ENCODE data around the gene TEX51. TPM values are rescaled to one million over a fixed set of nuclear protein-coding genes. Genes with fewer than 3 reads are reported as not detected.

The TEX51 gene
- total RNA-seq, 2 donors from 2014 or later: not detected

DNA sequence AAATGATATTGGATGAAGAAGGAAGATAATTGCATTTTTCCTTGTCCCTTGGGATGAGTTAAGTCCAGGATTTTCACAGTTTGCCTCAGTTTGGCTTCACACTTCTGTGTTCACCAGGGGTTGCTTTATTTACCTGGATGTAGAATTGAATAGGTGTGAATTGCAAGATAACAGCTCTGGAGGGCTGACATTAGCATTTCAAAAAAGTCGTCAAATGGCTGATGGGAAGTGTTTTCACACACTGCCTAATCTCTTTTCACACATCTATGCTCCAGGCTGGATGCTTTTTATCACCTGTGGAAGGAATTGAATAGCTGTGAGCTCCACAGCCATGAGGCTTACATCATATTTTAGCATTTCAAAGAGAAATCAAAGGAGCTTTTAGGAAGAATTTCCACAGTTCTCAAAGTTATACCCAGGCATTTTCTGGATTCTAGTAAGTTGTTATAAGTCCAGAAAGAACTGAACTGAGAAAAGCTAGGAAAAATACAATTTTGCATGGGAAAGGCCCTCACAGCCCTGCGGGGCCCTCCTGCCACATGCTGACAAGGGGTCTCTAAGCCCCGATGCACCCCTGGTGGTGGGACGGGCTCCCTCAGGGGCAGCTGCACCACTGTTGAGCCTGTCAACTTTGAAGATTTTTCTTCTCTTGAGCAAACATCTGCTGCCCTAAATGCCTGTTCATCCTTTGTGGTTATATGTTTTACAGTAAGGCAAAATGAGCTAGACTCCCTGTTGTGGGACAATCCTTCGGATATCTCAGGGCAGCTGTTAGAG lies 43.9 kb downstream of the TEX51 start:
- no peaks in the 10 kb centered on the region for H3K4me1 ChIP-seq
- no peaks in the 10 kb centered on the region for H3K9me3 ChIP-seq
- H3K27me3 ChIP-seq: no peaks in the 10 kb centered on the region
- TF ChIP-seq, protein P1, sequence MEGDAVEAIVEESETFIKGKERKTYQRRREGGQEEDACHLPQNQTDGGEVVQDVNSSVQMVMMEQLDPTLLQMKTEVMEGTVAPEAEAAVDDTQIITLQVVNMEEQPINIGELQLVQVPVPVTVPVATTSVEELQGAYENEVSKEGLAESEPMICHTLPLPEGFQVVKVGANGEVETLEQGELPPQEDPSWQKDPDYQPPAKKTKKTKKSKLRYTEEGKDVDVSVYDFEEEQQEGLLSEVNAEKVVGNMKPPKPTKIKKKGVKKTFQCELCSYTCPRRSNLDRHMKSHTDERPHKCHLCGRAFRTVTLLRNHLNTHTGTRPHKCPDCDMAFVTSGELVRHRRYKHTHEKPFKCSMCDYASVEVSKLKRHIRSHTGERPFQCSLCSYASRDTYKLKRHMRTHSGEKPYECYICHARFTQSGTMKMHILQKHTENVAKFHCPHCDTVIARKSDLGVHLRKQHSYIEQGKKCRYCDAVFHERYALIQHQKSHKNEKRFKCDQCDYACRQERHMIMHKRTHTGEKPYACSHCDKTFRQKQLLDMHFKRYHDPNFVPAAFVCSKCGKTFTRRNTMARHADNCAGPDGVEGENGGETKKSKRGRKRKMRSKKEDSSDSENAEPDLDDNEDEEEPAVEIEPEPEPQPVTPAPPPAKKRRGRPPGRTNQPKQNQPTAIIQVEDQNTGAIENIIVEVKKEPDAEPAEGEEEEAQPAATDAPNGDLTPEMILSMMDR (IDR thresholded peaks at IDR 0.05): no peak
- no peak overlapping the region for H3K9ac ChIP-seq (ENCODE audit: low read depth in 2 of 2, low read length in 2 of 2)
- DNase-seq: no peak
- H3K36me3 ChIP-seq: no peaks in the 10 kb centered on the region
- intact Hi-C loops (cut with DNase I): no loop called here
- H3K4me3 ChIP-seq: no peak overlapping the region
- H3K27ac ChIP-seq: no peak overlapping the region

DNA sequence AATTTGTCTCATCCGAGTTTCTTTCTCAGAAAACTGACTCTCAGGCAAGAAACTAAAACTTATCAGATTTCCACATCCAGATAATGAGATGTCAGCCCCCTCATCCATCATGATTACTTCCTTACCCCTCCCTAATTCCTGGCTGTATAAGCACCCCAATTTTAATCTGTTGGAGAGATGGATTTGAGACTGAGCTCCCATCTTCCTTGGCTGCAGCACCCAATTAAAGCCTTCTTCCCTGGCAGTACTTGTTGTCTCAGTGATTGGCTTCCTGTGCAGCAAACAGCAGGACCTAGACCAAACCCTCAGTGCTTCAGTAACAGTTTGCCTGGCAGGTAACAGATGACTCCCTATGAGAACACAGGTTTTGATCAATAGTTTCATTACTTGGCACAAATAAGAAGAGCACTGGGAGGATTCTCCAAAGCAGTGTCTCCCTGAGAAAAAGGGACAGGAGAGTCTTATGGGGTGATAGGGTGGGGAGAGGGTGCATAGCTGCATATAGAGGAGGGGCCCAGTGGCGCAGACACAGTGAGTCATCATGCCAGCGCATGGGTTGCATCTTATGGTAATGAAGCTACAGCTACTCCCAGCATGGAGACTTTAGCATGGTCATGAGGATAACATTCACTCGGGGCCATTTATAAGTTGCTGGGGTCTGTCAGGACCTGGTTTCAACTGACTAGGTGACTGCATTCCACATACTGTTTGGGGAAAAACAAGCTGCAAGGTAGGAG lies 45.1 kb downstream of the TEX51 start:
- no peak overlapping the region for H3K27ac ChIP-seq
- DNase-seq: no peak
- TF ChIP-seq, protein P1 (IDR thresholded peaks at IDR 0.05): no peak
- no peaks in the 10 kb centered on the region for H3K27me3 ChIP-seq
- H3K9me3 ChIP-seq: no peaks in the 10 kb centered on the region
- no peak overlapping the region for H3K4me3 ChIP-seq
- intact Hi-C loops (cut with DNase I): no loop called here
- H3K9ac ChIP-seq (ENCODE audit: low read depth in 2 of 2, low read length in 2 of 2): no peak overlapping the region
- no peaks in the 10 kb centered on the region for H3K4me1 ChIP-seq
- no peaks in the 10 kb centered on the region for H3K36me3 ChIP-seq

DNA sequence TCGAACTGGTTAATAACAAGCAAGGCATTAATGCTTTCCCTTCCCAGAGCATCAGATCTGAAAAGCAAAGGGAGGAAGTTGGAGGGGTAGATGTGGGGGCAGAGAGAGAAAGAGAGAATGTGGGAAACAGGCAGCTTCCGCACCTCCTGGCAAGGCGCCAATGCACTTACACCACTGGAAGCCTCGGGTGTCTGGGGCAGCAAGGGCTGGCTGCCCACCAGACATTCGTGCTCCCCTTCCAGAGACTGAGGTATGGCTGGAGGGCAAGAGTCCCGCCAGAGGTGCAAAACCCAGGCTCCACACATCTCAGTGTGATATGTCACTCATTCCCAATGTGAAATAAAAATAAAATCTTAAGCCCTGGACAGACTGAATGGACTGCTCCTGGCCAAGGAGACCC lies 46.4 kb downstream of the TEX51 start:
- no peaks in the 10 kb centered on the region for H3K9me3 ChIP-seq

GRCh38 chr2:126946318-126947102 lies 47.8 kb downstream of the TEX51 start:
- H3K4me3 ChIP-seq: no peak overlapping the region
- H3K9ac ChIP-seq (ENCODE audit: low read depth in 2 of 2, low read length in 2 of 2): no peak overlapping the region
- no peaks in the 10 kb centered on the region for H3K36me3 ChIP-seq
- no peaks in the 10 kb centered on the region for H3K4me1 ChIP-seq
- H3K9me3 ChIP-seq: no peaks in the 10 kb centered on the region
- TF ChIP-seq, protein P1 (IDR thresholded peaks at IDR 0.05): no peak
- no peak overlapping the region for H3K27ac ChIP-seq
- intact Hi-C loops (cut with DNase I): no loop called here
- no peaks in the 10 kb centered on the region for H3K27me3 ChIP-seq
- DNase-seq: no peak

More for the DNA sequence above, 46.4 kb downstream of the TEX51 start:
- TF ChIP-seq, protein P1 (IDR thresholded peaks at IDR 0.05): no peak
- Histone ChIP-seq H3K9ac (ENCODE audit: low read depth in 2 of 2, low read length in 2 of 2) (no peak overlapping the region), H3K4me3 (no peak overlapping the region), H3K4me1 (no peaks in the 10 kb centered on the region), H3K36me3 (no peaks in the 10 kb centered on the region), H3K27me3 (no peaks in the 10 kb centered on the region), H3K27ac (no peak overlapping the region)
- DNase-seq: no peak
- intact Hi-C loops (cut with DNase I): no loop called here

- H3K36me3 ChIP-seq: no peaks in the 10 kb centered on the region
- TF ChIP-seq, protein P1 (IDR thresholded peaks at IDR 0.05): no peak
- H3K4me1 ChIP-seq: no peaks in the 10 kb centered on the region
- H3K9ac ChIP-seq (ENCODE audit: low read depth in 2 of 2, low read length in 2 of 2): no peak overlapping the region
- intact Hi-C loops (cut with DNase I): no loop called here
- DNase-seq: no peak
- H3K9me3 ChIP-seq: no peaks in the 10 kb centered on the region
- no peak overlapping the region for H3K4me3 ChIP-seq
- H3K27me3 ChIP-seq: no peaks in the 10 kb centered on the region
- H3K27ac ChIP-seq: no peak overlapping the region
Measured at GRCh38 chr2:126947103-126947429, 48.4 kb downstream of the TEX51 start.

All from colonic mucosa (tissue), 4 donors.